ENCODE results near the gene PLXNA3. TPM values are rescaled to one million over a fixed set of nuclear protein-coding genes. Genes with fewer than 3 reads are reported as not detected.

Gene PLXNA3
- total RNA-seq, 1 experiment from 2014 or later = 36.3 TPM

- Histone ChIP-seq H3K23ac (ENCODE audit: insufficient read length, low read depth, low read length) (no peak overlapping the region), H3K9ac (ENCODE audit: extremely low read depth, insufficient read length, low read length) (no peak overlapping the region), H3T11ph (ENCODE audit: low read length) (no peak overlapping the region), H3K56ac (ENCODE audit: insufficient read length, low read depth, low read length) (no peak overlapping the region), H4K91ac (ENCODE audit: insufficient read length, low read depth, low read length) (no peak overlapping the region), H3K23me2 (ENCODE audit: insufficient read length, low read depth, low read length, poor library complexity, severe bottlenecking) (peaks cover 4% of the 10 kb centered on the region), H3K14ac (ENCODE audit: insufficient read depth, low read length) (no peak overlapping the region), H2AFZ (ENCODE audit: low read length) (no peak overlapping the region), H2AK5ac (ENCODE audit: insufficient read length, low read length) (no peak overlapping the region), H3K4ac (ENCODE audit: low read depth, low read length) (no peak overlapping the region), H2BK15ac (ENCODE audit: low read depth, low read length) (no peak overlapping the region), H3K79me1 (ENCODE audit: insufficient read depth, low read depth, low read length, poor library complexity, severe bottlenecking) (no peaks in the 10 kb centered on the region), H3K4me2 (ENCODE audit: insufficient read depth, insufficient read length, low read length) (no peak overlapping the region), H2BK20ac (ENCODE audit: low read depth, low read length, poor library complexity, severe bottlenecking) (no peak overlapping the region), H2BK5ac (ENCODE audit: insufficient read length, low read length) (no peak overlapping the region), H3K18ac (ENCODE audit: insufficient read length, low read depth, low read length) (no peak overlapping the region), H3K27me3 (ENCODE audit: insufficient read depth, low read length) (no peaks in the 10 kb centered on the region), H4K5ac (ENCODE audit: insufficient read length, low read depth, low read length) (no peak overlapping the region), H2BK120ac (ENCODE audit: low read depth, low read length, poor library complexity, severe bottlenecking) (no peak overlapping the region), H3K27ac (ENCODE audit: insufficient read length, low read depth, low read length) (no peak overlapping the region), H4K20me1 (ENCODE audit: control insufficient read depth, insufficient read depth, insufficient read length) (no peaks in the 10 kb centered on the region), H3K9me3 (ENCODE audit: control insufficient read depth, low read depth, low read length) (peaks cover 42% of the 10 kb centered on the region), H3K4me1 (ENCODE audit: insufficient read depth, low read length) (no peaks in the 10 kb centered on the region; the same call in 1 of the 2 replicates), H4K8ac (replicated peaks; ENCODE audit: insufficient read length, low read depth, low read length) (no peak overlapping the region), H2BK12ac (ENCODE audit: insufficient read length, low read depth, low read length) (no peak overlapping the region), H3K79me2 (ENCODE audit: insufficient read depth, low read length) (no peaks in the 10 kb centered on the region)
- H3K4me3 Mint-ChIP-seq = no peak overlapping the region
- no peak overlapping the region for H3K27ac Mint-ChIP-seq
- DNase-seq = no peak
- WGBS (ENCODE audit: extremely low coverage, insufficient read length, low lambda C conversion rate) = no CpG with 5 or more reads among the region's 5 CpGs
- no peak for TF ChIP-seq CTCF (conservative IDR thresholded peaks at IDR 0.05)
- peaks cover 72 to 85% of the 10 kb centered on the region in 2 experiments for H3K9me3 Mint-ChIP-seq
- peaks cover 13% of the 10 kb centered on the region for H3K27me3 Mint-ChIP-seq (ENCODE audit: low read depth)
- H3K36me3 Mint-ChIP-seq (ENCODE audit: insufficient read depth in 1 of 3, low read depth in 3 of 3) = peaks cover 6 to 20% (median 18%) of the 10 kb centered on the region in 3 experiments; a peak in 6 of 7 replicates
- peaks cover 6 to 15% of the 10 kb centered on the region in 2 experiments for H3K4me1 Mint-ChIP-seq
Observed at GRCh38 chrX:154481195-154481594, 23.1 kb downstream of the PLXNA3 start.
